K562 (cell line): Measurements from ENCODE around the gene RPS19BP1.
A peak's percentile ranks its signal among the peaks of the same experiment; 100 is the strongest.

ENCODE experiments used
- ATF7 ChIP-seq: fragments of 450-650 bp; IDR thresholded peaks from 2 replicates; pipeline ENCODE4 v1.7.1; 2014; ENCODE audit warnings: mild to moderate bottlenecking, moderate library complexity
- IRF2 ChIP-seq: sonication (generic); formaldehyde crosslinking; IDR thresholded peaks from 2 replicates; pipeline ENCODE4 v1.8.1; 2022; ENCODE audit warnings: mild to moderate bottlenecking, missing genetic modification reagents
- SMARCC2 ChIP-seq: fragments of 450-650 bp; IDR thresholded peaks from 2 replicates; pipeline ENCODE4 v1.6.1; 2017; ENCODE audit warnings: antibody characterized with exemption, moderate library complexity, mild to moderate bottlenecking, low read depth
- ZBTB17 ChIP-seq: fragments of 450-650 bp; formaldehyde crosslinking; IDR thresholded peaks from 2 replicates; pipeline ENCODE4 v1.4.0; 2020; ENCODE audit warnings: mild to moderate bottlenecking
- TF ChIP-seq, protein P1 (sequence below), 3 experiments: IDR thresholded peaks in 2 of 3; conservative IDR thresholded peaks in 1 of 3; 2 replicates each; pipeline ENCODE4 v1.5.1; 2011 to 2012; ENCODE audit warnings: low read length in 3 of 3, mild to moderate bottlenecking in 3 of 3, control low read depth in 2 of 3, improper control_type of control experiment in 1 of 3, inconsistent platforms in 1 of 3, low read depth in 1 of 3, mixed read lengths in 1 of 3, moderate library complexity in 1 of 3; ENCODE audit not compliant: insufficient read depth in 2 of 3
- TF ChIP-seq, protein P2 (sequence below): sonication (generic); formaldehyde crosslinking; IDR thresholded peaks from 2 replicates; pipeline ENCODE4 v1.8.1; 2022; ENCODE audit warnings: missing genetic modification reagents

DNA sequence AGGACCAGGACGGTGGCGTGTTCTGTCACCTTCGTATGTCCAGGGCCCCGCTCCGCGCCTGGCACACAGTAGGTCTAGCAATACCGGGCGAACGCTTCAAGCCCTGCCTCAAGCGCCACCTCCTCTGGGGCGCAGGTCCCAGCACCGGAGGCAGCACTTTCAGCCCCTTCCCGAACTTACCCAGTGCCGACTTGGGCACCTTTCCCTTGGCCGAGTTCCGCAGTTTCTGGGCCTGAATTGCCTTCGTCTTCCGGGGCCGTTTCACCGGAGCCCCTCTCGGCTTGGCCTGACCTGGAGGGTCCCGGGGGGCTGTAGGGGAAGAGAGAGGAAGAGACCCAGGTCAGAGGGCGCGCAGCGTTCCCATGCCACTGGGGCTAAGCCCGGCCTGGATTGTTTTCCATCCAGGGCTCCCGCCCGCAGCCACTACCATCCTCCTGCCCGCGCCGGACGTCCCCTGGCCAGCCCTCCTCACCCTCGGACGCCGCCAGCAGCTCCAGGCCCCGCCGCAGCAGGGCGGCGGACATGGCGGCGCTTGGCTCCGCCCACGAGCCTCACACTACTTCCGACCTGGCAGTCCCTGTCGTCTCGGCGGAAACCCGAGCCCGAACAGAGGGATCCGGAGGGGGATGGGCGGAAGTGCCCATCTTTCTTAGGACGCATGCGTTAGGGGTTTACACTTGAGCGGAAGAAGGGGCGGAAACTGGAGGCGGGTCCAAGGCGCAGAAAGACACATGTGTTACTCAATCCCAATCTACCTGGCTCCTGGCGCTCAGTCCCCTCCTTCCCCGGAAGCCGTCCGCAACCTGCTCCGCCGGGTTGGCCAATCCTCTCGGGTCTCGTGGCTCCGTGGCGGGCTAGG lies at the start of gene RPS19BP1:
- TF ChIP-seq, protein P1, sequence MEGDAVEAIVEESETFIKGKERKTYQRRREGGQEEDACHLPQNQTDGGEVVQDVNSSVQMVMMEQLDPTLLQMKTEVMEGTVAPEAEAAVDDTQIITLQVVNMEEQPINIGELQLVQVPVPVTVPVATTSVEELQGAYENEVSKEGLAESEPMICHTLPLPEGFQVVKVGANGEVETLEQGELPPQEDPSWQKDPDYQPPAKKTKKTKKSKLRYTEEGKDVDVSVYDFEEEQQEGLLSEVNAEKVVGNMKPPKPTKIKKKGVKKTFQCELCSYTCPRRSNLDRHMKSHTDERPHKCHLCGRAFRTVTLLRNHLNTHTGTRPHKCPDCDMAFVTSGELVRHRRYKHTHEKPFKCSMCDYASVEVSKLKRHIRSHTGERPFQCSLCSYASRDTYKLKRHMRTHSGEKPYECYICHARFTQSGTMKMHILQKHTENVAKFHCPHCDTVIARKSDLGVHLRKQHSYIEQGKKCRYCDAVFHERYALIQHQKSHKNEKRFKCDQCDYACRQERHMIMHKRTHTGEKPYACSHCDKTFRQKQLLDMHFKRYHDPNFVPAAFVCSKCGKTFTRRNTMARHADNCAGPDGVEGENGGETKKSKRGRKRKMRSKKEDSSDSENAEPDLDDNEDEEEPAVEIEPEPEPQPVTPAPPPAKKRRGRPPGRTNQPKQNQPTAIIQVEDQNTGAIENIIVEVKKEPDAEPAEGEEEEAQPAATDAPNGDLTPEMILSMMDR (IDR thresholded peaks at IDR 0.05 in 2 of 3, conservative IDR thresholded peaks at IDR 0.05 in 1 of 3; ENCODE audit: insufficient read depth in 2 of 3, low read depth in 1 of 3, low read length in 3 of 3): no peak
- no peak for TF ChIP-seq ZBTB17 (CRISPR knock-in tag)
- TF ChIP-seq IRF2 (CRISPR knock-in tag): no peak
- TF ChIP-seq, protein P2, sequence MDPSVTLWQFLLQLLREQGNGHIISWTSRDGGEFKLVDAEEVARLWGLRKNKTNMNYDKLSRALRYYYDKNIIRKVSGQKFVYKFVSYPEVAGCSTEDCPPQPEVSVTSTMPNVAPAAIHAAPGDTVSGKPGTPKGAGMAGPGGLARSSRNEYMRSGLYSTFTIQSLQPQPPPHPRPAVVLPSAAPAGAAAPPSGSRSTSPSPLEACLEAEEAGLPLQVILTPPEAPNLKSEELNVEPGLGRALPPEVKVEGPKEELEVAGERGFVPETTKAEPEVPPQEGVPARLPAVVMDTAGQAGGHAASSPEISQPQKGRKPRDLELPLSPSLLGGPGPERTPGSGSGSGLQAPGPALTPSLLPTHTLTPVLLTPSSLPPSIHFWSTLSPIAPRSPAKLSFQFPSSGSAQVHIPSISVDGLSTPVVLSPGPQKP (CRISPR knock-in tag): no peak
- TF ChIP-seq SMARCC2: no peak
- TF ChIP-seq ATF7: peak; percentile 79
